Ishikawa (cell line): ENCODE results near the gene GFI1.

Source experiments
- CREB1 ChIP-seq: IDR thresholded peaks from 2 replicates; pipeline ENCODE4 v1.6.1; 2012; ENCODE audit warnings: low read depth
- RAD21 ChIP-seq: IDR thresholded peaks from 2 replicates; pipeline ENCODE4 v1.6.1; 2012; ENCODE audit warnings: low read depth
- USF1 ChIP-seq: IDR thresholded peaks from 2 replicates; pipeline ENCODE4 v1.6.1; 2012

GRCh38 chr1:92494485-92495141 is 7.9 kb upstream of the GFI1 start:
- TF ChIP-seq CREB1 (no peak), USF1 (no peak), RAD21 (no peak)
